ENCODE results near the gene NAT10.

Gene NAT10

DNA sequence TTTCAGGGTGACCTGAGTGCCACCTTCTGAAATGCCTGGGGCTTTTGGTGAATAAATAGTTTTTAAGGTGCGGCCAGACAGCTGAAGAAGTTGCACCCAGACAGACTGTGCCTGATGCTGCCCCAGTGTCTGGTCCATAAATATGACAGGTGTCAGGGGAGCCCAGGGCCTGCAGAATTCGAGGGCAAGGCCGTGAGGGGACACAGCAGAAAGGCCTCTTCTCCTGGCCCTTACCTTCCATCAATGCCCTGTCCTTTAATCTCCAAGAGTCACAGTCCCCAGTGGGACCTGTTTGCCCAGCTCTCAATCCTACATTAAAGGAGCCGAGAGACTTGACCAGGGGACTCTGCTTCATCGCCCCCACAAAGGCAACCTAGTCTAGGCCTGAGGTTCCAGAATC, 45.7 kb downstream of the NAT10 start:
- no peaks in the 10 kb centered on the region for H3K27me3 ChIP-seq (ENCODE audit: insufficient read depth, poor library complexity, severe bottlenecking)
- no peak overlapping the region for H3K4me3 ChIP-seq (replicated peaks; ENCODE audit: insufficient read depth, low read length)
- TF ChIP-seq SPI1 (IDR thresholded peaks at IDR 0.05; ENCODE audit: borderline replicate concordance, low read depth) (no peak), GABPA (IDR thresholded peaks at IDR 0.05; ENCODE audit: low read depth) (no peak), REST (IDR thresholded peaks at IDR 0.05; ENCODE audit: insufficient replicate concordance, low read depth) (no peak), CTCF (IDR thresholded peaks at IDR 0.05; ENCODE audit: insufficient read depth, low read length) (no peak), POLR2AphosphoS5 (IDR thresholded peaks at IDR 0.05; ENCODE audit: low read depth) (no peak)
- DNase-seq (ENCODE audit: low read depth in 1 of 2, low spot score in 1 of 2), result no peak
- no peak overlapping the region; the same call in 1 of the 2 replicates for H3K27ac ChIP-seq (replicated peaks)

GRCh38 chr11:34151916-34152845, 46.8 kb downstream of the NAT10 start:
- peak overlapping the region; percentile 64 for H3K27ac ChIP-seq (replicated peaks)
- no peaks in the 10 kb centered on the region for H3K27me3 ChIP-seq (ENCODE audit: insufficient read depth, poor library complexity, severe bottlenecking)
- no peak for TF ChIP-seq SPI1 (IDR thresholded peaks at IDR 0.05; ENCODE audit: borderline replicate concordance, low read depth)
- no peak for TF ChIP-seq CTCF (IDR thresholded peaks at IDR 0.05; ENCODE audit: insufficient read depth, low read length)
- TF ChIP-seq POLR2AphosphoS5 (IDR thresholded peaks at IDR 0.05; ENCODE audit: low read depth), result no peak
- TF ChIP-seq REST (IDR thresholded peaks at IDR 0.05; ENCODE audit: insufficient replicate concordance, low read depth), result no peak
- no peak for TF ChIP-seq GABPA (IDR thresholded peaks at IDR 0.05; ENCODE audit: low read depth)
- no peak overlapping the region for H3K4me3 ChIP-seq (replicated peaks; ENCODE audit: insufficient read depth, low read length)
- no peak for DNase-seq (ENCODE audit: low read depth in 1 of 2, low spot score in 1 of 2)

GRCh38 chr11:34154059-34154875, 48.8 kb downstream of the NAT10 start:
- peak; percentile 81 to 83 for DNase-seq (ENCODE audit: low read depth in 1 of 2, low spot score in 1 of 2)
- peak overlapping the region; percentile 64 for H3K27ac ChIP-seq (replicated peaks)
- TF ChIP-seq SPI1 (IDR thresholded peaks at IDR 0.05; ENCODE audit: borderline replicate concordance, low read depth) (peak; percentile 99), REST (IDR thresholded peaks at IDR 0.05; ENCODE audit: insufficient replicate concordance, low read depth) (no peak)
- no peaks in the 10 kb centered on the region for H3K27me3 ChIP-seq (ENCODE audit: insufficient read depth, poor library complexity, severe bottlenecking)
- H3K4me3 ChIP-seq (replicated peaks; ENCODE audit: insufficient read depth, low read length), result no peak overlapping the region

All from HL-60 (cell line).